OCI-LY1 (cell line): Measurements from ENCODE around the gene CPAMD8.

Source experiments
- EZH2 ChIP-seq: fragments of 200-600 bp; sonication (generic), shearing (Covaris generic); IDR thresholded peaks from 2 replicates; pipeline ENCODE4 v1.8.0; 2017; ENCODE audit warnings: borderline replicate concordance, mixed run types, mild to moderate bottlenecking, antibody characterized with exemption, low read length, moderate library complexity, mixed read lengths
- TF ChIP-seq, protein P1 (sequence below): fragments of 200-600 bp; sonication (generic), shearing (Covaris generic); IDR thresholded peaks from 2 replicates; pipeline ENCODE4 v1.5.1; 2017; ENCODE audit warnings: mild to moderate bottlenecking, antibody characterized with exemption, low read length, moderate library complexity, mixed read lengths

DNA sequence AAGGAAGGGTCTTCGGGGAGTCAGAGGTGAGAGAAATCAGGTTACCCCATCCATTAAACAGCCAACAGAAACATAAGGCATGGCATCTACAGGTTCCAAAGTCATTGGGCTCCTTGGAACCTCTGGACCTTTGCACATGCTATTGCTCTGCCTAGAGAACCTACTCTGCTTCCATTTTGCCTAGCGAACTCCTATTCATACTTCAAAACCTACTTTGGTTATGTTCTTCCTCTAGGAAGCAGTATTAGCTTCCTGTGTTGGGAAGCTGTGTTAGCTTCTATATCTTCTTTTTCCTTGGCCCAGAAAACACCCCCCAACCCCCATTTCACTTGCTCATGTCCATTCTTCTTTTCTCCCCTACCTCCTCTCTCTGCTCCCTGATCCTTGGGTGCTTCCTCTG is 98.3 kb downstream of the CPAMD8 start:
- TF ChIP-seq EZH2, result no peak
- TF ChIP-seq, protein P1, sequence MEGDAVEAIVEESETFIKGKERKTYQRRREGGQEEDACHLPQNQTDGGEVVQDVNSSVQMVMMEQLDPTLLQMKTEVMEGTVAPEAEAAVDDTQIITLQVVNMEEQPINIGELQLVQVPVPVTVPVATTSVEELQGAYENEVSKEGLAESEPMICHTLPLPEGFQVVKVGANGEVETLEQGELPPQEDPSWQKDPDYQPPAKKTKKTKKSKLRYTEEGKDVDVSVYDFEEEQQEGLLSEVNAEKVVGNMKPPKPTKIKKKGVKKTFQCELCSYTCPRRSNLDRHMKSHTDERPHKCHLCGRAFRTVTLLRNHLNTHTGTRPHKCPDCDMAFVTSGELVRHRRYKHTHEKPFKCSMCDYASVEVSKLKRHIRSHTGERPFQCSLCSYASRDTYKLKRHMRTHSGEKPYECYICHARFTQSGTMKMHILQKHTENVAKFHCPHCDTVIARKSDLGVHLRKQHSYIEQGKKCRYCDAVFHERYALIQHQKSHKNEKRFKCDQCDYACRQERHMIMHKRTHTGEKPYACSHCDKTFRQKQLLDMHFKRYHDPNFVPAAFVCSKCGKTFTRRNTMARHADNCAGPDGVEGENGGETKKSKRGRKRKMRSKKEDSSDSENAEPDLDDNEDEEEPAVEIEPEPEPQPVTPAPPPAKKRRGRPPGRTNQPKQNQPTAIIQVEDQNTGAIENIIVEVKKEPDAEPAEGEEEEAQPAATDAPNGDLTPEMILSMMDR, result no peak
